ENCODE results near the gene SLC44A3.

The SLC44A3 gene

GRCh38 chr1:94819945-94820746 lies at the start of gene SLC44A3:
Gene SLC44A3, plus strand, starts transcription at chr1:94820357. Its CDS starts 95 bp downstream, at chr1:94820452.
- DNase-seq (ENCODE audit: low spot score) = peak; percentile 38
- TF ChIP-seq CTCF (IDR thresholded peaks at IDR 0.05; ENCODE audit: borderline replicate concordance, control extremely low read depth, extremely low read depth, insufficient read depth, missing control alignments) = no peak
- in situ Hi-C loops (cut with MboI; ENCODE audit: low sequenced_read_pairs, unreplicated experiment) = loop anchor here (10.0 to 25.0 kb wide), 2 partner anchors 483 to 775 kb away; no protein-coding TSS in a partner anchor

GRCh38 chr1:94772230-94772641 lies 47.9 kb upstream of the SLC44A3 start:
- no peak for DNase-seq (ENCODE audit: low spot score)
- in situ Hi-C loops (cut with MboI; ENCODE audit: low sequenced_read_pairs, unreplicated experiment) = no loop called here
- no peak for TF ChIP-seq CTCF (IDR thresholded peaks at IDR 0.05; ENCODE audit: borderline replicate concordance, control extremely low read depth, extremely low read depth, insufficient read depth, missing control alignments)

GRCh38 chr1:94772845-94773244 lies 47.3 kb upstream of the SLC44A3 start:
- DNase-seq (ENCODE audit: low spot score) = no peak
- in situ Hi-C loops (cut with MboI; ENCODE audit: low sequenced_read_pairs, unreplicated experiment) = no loop called here
- TF ChIP-seq CTCF (IDR thresholded peaks at IDR 0.05; ENCODE audit: borderline replicate concordance, control extremely low read depth, extremely low read depth, insufficient read depth, missing control alignments) = no peak

GRCh38 chr1:94773296-94773809 lies 46.8 kb upstream of the SLC44A3 start:
- DNase-seq (ENCODE audit: low spot score) = no peak
- no peak for TF ChIP-seq CTCF (IDR thresholded peaks at IDR 0.05; ENCODE audit: borderline replicate concordance, control extremely low read depth, extremely low read depth, insufficient read depth, missing control alignments)
- in situ Hi-C loops (cut with MboI; ENCODE audit: low sequenced_read_pairs, unreplicated experiment) = no loop called here

- in situ Hi-C loops (cut with MboI; ENCODE audit: low sequenced_read_pairs, unreplicated experiment) = no loop called here
- no peak for TF ChIP-seq CTCF (IDR thresholded peaks at IDR 0.05; ENCODE audit: borderline replicate concordance, control extremely low read depth, extremely low read depth, insufficient read depth, missing control alignments)
- no peak for DNase-seq (ENCODE audit: low spot score)
Measured at GRCh38 chr1:94773931-94774422, 46.2 kb upstream of the SLC44A3 start.

- TF ChIP-seq CTCF (IDR thresholded peaks at IDR 0.05; ENCODE audit: borderline replicate concordance, control extremely low read depth, extremely low read depth, insufficient read depth, missing control alignments) = no peak
- in situ Hi-C loops (cut with MboI; ENCODE audit: low sequenced_read_pairs, unreplicated experiment) = no loop called here
- no peak for DNase-seq (ENCODE audit: low spot score)
Measured at GRCh38 chr1:94776474-94776873, 43.7 kb upstream of the SLC44A3 start.

Measured in GM13976 (cell line).